Measurements from ENCODE around the gene RAB44.

DNA sequence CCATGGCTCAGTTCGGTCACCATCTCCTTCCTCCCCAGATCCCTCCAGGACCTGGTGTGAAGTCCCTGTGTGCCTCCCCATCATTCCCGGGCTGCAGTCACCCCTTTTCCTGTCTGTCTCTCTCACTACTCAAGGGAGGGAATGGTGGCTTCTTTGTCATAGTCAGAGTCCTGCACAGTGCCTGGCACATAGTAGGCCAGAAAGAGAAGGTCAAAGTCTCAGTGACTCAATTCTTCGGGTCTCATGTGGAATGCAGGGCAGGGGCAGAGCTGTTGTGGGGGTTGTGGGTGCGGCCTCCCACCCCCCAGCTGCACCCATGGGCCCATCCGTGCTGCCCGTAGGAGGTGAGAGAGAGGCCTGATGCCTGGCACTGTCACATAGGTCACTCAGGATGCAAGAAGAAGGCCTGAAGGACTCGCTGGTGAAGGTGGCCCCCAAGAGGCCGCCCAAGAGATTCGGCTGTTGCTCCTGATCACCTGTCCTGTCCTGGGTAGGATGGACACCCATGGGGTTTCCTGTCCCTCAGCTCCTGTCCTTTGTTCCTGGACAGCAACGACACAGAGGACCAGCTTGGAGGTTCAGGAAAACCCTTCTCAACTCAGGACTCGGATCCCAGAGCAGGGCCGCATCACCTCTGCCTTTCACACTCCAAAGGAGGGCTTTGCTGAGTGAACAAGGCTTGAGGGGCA lies 34.1 kb downstream of the RAB44 start:
- TF ChIP-seq CTCF (IDR thresholded peaks at IDR 0.05): no peak
- TF ChIP-seq POLR2A (IDR thresholded peaks at IDR 0.05): no peak

All from testis (tissue), 2 donors.